Measurements from ENCODE around the gene NCK2. TPM values are rescaled to one million over a fixed set of nuclear protein-coding genes. Genes with fewer than 3 reads are reported as not detected.

NCK2 gene
- polyA plus RNA-seq, 1 experiment, result 20.5 TPM

DNA sequence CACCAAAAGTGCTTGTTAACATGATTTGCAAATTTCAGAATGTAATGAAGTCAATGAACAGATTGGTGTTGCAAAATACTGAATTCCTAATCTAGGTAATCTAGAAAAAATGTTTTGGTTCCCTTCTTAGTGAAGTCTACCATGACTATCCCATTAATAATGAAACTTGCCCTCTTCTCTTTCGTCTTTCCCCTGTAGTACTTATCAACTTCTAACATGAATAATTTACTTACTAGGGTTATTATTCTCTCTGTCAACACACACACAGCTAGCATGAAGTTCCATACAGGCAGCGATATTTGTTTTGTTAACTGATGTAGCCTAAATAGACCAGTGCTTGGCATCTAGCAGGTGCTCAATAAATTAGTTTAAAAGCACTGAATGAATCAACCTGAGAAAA lies 160.2 kb downstream of the NCK2 start:
- Histone ChIP-seq H3K4me3 (ENCODE audit: low read depth, low read length) (no peak overlapping the region), H3K27me3 (ENCODE audit: control insufficient read depth, insufficient read depth, low read length) (peaks cover 3% of the 10 kb centered on the region), H3K9me3 (ENCODE audit: control insufficient read depth, insufficient read depth, low read length) (no peaks in the 10 kb centered on the region), H3K27ac (ENCODE audit: low read depth, low read length) (no peak overlapping the region)
- ChIA-PET POLR2A (no interaction called here), CTCF (no interaction called here)
- no peak for DNase-seq (ENCODE audit: low read depth, low spot score)
- TF ChIP-seq, protein P1, sequence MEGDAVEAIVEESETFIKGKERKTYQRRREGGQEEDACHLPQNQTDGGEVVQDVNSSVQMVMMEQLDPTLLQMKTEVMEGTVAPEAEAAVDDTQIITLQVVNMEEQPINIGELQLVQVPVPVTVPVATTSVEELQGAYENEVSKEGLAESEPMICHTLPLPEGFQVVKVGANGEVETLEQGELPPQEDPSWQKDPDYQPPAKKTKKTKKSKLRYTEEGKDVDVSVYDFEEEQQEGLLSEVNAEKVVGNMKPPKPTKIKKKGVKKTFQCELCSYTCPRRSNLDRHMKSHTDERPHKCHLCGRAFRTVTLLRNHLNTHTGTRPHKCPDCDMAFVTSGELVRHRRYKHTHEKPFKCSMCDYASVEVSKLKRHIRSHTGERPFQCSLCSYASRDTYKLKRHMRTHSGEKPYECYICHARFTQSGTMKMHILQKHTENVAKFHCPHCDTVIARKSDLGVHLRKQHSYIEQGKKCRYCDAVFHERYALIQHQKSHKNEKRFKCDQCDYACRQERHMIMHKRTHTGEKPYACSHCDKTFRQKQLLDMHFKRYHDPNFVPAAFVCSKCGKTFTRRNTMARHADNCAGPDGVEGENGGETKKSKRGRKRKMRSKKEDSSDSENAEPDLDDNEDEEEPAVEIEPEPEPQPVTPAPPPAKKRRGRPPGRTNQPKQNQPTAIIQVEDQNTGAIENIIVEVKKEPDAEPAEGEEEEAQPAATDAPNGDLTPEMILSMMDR (IDR thresholded peaks at IDR 0.05; ENCODE audit: low read depth, low read length), result no peak

DNA sequence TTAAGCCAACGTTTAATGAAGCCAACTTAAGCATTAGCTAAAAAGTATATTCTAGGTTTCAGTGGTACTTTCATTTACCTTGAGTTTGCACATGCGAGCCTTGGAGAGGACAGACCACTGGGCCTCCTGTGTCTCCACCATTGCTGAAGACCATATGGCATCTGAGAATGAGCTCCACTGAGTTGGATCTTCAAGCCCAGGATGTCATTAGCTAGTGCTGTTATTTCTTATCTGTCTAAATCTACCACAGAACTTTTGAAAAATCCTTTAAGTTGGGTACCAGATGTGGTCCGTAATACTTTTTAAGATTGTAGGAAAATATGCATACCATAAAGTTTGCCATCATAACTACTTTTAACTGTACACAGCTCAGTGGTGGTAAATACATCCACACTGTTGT lies 161.8 kb downstream of the NCK2 start:
- DNase-seq (ENCODE audit: low read depth, low spot score), result no peak
- no peaks in the 10 kb centered on the region for H3K9me3 ChIP-seq (ENCODE audit: control insufficient read depth, insufficient read depth, low read length)
- H3K4me3 ChIP-seq (ENCODE audit: low read depth, low read length), result no peak overlapping the region
- peaks cover 3% of the 10 kb centered on the region for H3K27me3 ChIP-seq (ENCODE audit: control insufficient read depth, insufficient read depth, low read length)
- TF ChIP-seq, protein P1 (IDR thresholded peaks at IDR 0.05; ENCODE audit: low read depth, low read length), result no peak
- no peak overlapping the region for H3K27ac ChIP-seq (ENCODE audit: low read depth, low read length)
- CTCF ChIA-PET, result interaction anchor here (0.6 kb wide), 1 partner anchor 128 kb away, joined by 3 read pairs; no protein-coding TSS in a partner anchor
- POLR2A ChIA-PET, result no interaction called here

DNA sequence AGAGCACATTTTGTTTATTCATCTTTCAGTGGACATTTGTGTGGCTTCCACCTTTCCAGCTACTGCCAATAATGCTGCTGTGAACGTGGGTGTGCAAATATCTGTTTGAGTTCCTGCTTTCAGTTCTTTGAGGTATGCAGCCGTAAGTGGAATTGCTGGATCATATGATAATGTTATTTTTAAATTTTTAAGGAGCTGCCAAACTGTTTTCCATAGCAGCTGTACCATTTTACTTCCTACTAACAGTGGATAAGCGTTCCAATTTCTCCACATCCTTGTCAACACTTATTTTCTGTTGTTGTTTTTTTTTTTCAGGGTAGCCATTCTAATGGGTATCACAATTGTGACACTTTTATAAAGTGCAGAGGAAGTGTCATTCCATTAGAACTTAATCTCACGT lies 162.5 kb downstream of the NCK2 start:
- ChIA-PET POLR2A (no interaction called here), CTCF (interaction anchor here (0.8 kb wide), 1 partner anchor 16 kb away, joined by 7 read pairs; no protein-coding TSS in a partner anchor)
- no peak overlapping the region for H3K27ac ChIP-seq (ENCODE audit: low read depth, low read length)
- peaks cover 3% of the 10 kb centered on the region for H3K27me3 ChIP-seq (ENCODE audit: control insufficient read depth, insufficient read depth, low read length)
- TF ChIP-seq, protein P1 (IDR thresholded peaks at IDR 0.05; ENCODE audit: low read depth, low read length), result no peak
- no peaks in the 10 kb centered on the region for H3K9me3 ChIP-seq (ENCODE audit: control insufficient read depth, insufficient read depth, low read length)
- H3K4me3 ChIP-seq (ENCODE audit: low read depth, low read length), result no peak overlapping the region
- no peak for DNase-seq (ENCODE audit: low read depth, low spot score)

DNA sequence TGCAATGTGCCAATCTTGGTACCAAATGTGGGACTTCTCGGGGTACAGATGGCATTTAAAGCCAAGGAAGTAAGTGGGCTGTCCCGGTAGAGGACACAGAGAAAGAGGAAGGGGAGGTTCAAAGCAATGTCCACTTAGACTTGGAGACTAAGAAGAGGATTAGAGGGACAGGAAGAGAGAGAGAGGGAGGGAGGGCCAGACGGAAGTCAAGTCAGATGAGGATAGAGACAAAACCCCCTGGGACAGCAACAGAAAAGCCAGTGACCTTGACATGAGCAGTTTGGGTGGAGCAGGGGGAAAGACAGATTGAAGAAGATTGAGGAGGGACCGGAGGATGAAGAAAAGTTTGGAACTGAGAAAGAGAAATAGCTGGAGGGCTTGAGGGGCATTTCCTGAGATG lies 164.5 kb downstream of the NCK2 start:
- POLR2A ChIA-PET, result no interaction called here
- Histone ChIP-seq H3K9me3 (ENCODE audit: control insufficient read depth, insufficient read depth, low read length) (no peaks in the 10 kb centered on the region), H3K27me3 (ENCODE audit: control insufficient read depth, insufficient read depth, low read length) (peaks cover 5% of the 10 kb centered on the region), H3K27ac (ENCODE audit: low read depth, low read length) (no peak overlapping the region), H3K4me3 (ENCODE audit: low read depth, low read length) (no peak overlapping the region)
- DNase-seq (ENCODE audit: low read depth, low spot score), result no peak
- CTCF ChIA-PET, result interaction anchor here (1.2 kb wide), 1 partner anchor 565 kb away, joined by 3 read pairs; no protein-coding TSS in a partner anchor
- TF ChIP-seq, protein P1 (IDR thresholded peaks at IDR 0.05; ENCODE audit: low read depth, low read length), result no peak

DNA sequence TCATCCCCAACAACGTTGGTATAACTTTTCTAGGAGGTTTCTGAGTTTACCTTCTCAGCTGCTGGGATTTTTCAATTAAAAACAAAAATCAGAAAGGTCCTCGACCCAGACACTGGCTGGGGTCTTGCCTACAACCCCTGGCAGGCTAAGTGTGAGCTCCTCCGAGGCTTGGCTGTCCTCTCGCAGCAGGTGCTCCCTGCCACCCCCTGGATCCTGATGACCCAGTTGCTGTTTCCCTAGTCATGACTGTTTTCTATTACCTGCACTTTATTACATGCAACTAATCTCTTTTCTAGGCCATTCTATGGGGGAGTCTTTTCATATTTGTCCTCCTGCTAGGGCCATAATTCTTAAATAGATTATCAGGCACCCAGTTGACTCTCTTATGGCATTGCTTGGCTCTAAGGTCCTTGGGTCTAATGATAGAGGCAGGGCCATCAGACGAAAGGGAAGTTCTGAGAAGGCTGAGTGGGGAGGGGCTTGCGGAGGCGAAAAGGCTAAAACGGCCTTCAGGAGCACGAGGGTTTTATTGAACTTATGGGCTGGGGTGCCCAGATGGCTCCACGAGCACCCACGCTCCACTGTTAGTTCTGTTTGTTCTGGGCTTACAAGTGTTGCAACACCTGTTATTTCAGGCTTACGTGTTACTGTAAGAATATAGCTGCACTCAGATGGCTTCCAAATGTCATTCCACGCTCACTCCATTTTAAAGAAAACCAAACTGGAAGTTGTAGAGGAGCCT lies 166.0 kb downstream of the NCK2 start:
- H3K4me3 ChIP-seq (ENCODE audit: low read depth, low read length), result no peak overlapping the region
- H3K9me3 ChIP-seq (ENCODE audit: control insufficient read depth, insufficient read depth, low read length), result no peaks in the 10 kb centered on the region; the same call in 1 of the 2 replicates
- peaks cover 3% of the 10 kb centered on the region for H3K27me3 ChIP-seq (ENCODE audit: control insufficient read depth, insufficient read depth, low read length)
- POLR2A ChIA-PET, result no interaction called here
- TF ChIP-seq, protein P1 (IDR thresholded peaks at IDR 0.05; ENCODE audit: low read depth, low read length), result no peak
- H3K27ac ChIP-seq (ENCODE audit: low read depth, low read length), result no peak overlapping the region
- CTCF ChIA-PET, result interaction anchor here (1.2 kb wide), 1 partner anchor 566 kb away, joined by 3 read pairs; no protein-coding TSS in a partner anchor
- no peak for DNase-seq (ENCODE audit: low read depth, low spot score)
